Trophoblast cell (in vitro differentiated cells and primary cell): ENCODE measurements around the gene CCDC112.

Experiments
- DNase-seq, 2 donors: peaks; one replicate each; pipeline ENCODE4 v3.0.0-alpha.2; 2016
- H2AFZ ChIP-seq: 2 replicates; pipeline ENCODE4 v1.6.1; 2013; ENCODE audit warnings: low read length, moderate library complexity, mild to moderate bottlenecking; ENCODE audit not compliant: insufficient read depth, poor library complexity
- H2AK5ac ChIP-seq: 2 replicates; pipeline ENCODE4 v1.6.1; 2013; ENCODE audit warnings: mild to moderate bottlenecking, low read length
- H2BK120ac ChIP-seq: 2 replicates; pipeline ENCODE4 v1.6.1; 2013; ENCODE audit warnings: low read length, mild to moderate bottlenecking, moderate library complexity; ENCODE audit not compliant: insufficient read depth, poor library complexity
- H2BK12ac ChIP-seq: 2 replicates; pipeline ENCODE4 v1.6.1; 2013; ENCODE audit warnings: mild to moderate bottlenecking, low read length, moderate library complexity
- H2BK5ac ChIP-seq: 2 replicates; pipeline ENCODE4 v1.6.1; 2013; ENCODE audit warnings: low read length, low read depth, moderate library complexity, mild to moderate bottlenecking; ENCODE audit not compliant: poor library complexity
- H3K14ac ChIP-seq: 2 replicates; pipeline ENCODE4 v1.6.1; 2013; ENCODE audit warnings: mild to moderate bottlenecking, low read length
- H3K18ac ChIP-seq: 2 replicates; pipeline ENCODE4 v1.6.1; 2013; ENCODE audit warnings: mild to moderate bottlenecking, low read length
- H3K23ac ChIP-seq: 2 replicates; pipeline ENCODE4 v1.6.1; 2013; ENCODE audit warnings: low read length
- H3K27ac ChIP-seq: 2 replicates; pipeline ENCODE4 v1.5.1; 2013; ENCODE audit warnings: low read depth, mild to moderate bottlenecking, inconsistent platforms, low read length, moderate library complexity
- H3K27me3 ChIP-seq: 2 replicates; pipeline ENCODE4 v1.6.1; 2013; ENCODE audit warnings: inconsistent platforms, mild to moderate bottlenecking, low read length, moderate library complexity; ENCODE audit not compliant: insufficient read depth
- H3K36me3 ChIP-seq, 2 experiments: 1 replicate in 1 of 2; 2 replicates in 1 of 2; pipeline ENCODE4 v1.6.1; 2013; ENCODE audit warnings: low read length in 2 of 2, mild to moderate bottlenecking in 2 of 2, moderate library complexity in 1 of 2; ENCODE audit not compliant: insufficient read depth in 2 of 2, control insufficient read depth in 1 of 2
- H3K4ac ChIP-seq: 2 replicates; pipeline ENCODE4 v1.6.1; 2013; ENCODE audit warnings: low read depth, mild to moderate bottlenecking, low read length, moderate library complexity
- H3K4me1 ChIP-seq, 2 experiments: 1 replicate in 1 of 2; 2 replicates in 1 of 2; pipeline ENCODE4 v1.6.1; 2013; ENCODE audit warnings: low read length in 2 of 2, mild to moderate bottlenecking in 2 of 2, moderate library complexity in 1 of 2; ENCODE audit not compliant: insufficient read depth in 2 of 2, control insufficient read depth in 1 of 2
- H3K4me2 ChIP-seq: 2 replicates; pipeline ENCODE4 v1.6.1; 2013; ENCODE audit warnings: inconsistent platforms, mild to moderate bottlenecking, low read length, moderate library complexity
- H3K4me3 ChIP-seq: 2 replicates; pipeline ENCODE4 v1.5.1; 2013; ENCODE audit warnings: mild to moderate bottlenecking, low read depth, low read length, inconsistent platforms
- H3K79me1 ChIP-seq: one replicate; pipeline ENCODE4 v1.6.1; 2013; ENCODE audit warnings: low read length
- H3K79me2 ChIP-seq: 2 replicates; pipeline ENCODE4 v1.6.1; 2013; ENCODE audit warnings: low read length, mild to moderate bottlenecking; ENCODE audit not compliant: control insufficient read depth, insufficient read depth, poor library complexity
- H3K9ac ChIP-seq: 2 replicates; pipeline ENCODE4 v1.6.1; 2013; ENCODE audit warnings: mild to moderate bottlenecking, low read length
- H3K9me3 ChIP-seq: 2 replicates; pipeline ENCODE4 v1.6.1; 2013; ENCODE audit warnings: low read depth, mild to moderate bottlenecking, control low read depth, inconsistent platforms, low read length; ENCODE audit not compliant: insufficient read depth
- H4K12ac ChIP-seq: 2 replicates; pipeline ENCODE4 v1.6.1; 2013; ENCODE audit warnings: low read depth, mild to moderate bottlenecking, low read length, moderate library complexity
- H4K8ac ChIP-seq: 2 replicates; pipeline ENCODE4 v1.6.1; 2013; ENCODE audit warnings: low read depth, mild to moderate bottlenecking, low read length, moderate library complexity
- H4K91ac ChIP-seq: one replicate; pipeline ENCODE4 v1.6.1; 2013; ENCODE audit warnings: low read depth, mild to moderate bottlenecking, low read length, moderate library complexity
- WGBS: extraction: QIAGEN DNeasy Blood & Tissue Kit; methylation state at CpG from one replicate; pipeline ENCODE4 v1.1.7; 2013; ENCODE audit warnings: missing lambda C conversion rate; ENCODE audit not compliant: insufficient read length, insufficient coverage; ENCODE audit errors: extremely low coverage; 5-methylcytosine and 5-hydroxymethylcytosine counted together

CCDC112 gene

GRCh38 chr5:115291397-115291796 is 5.1 kb downstream of the CCDC112 start:
- H3K14ac ChIP-seq: no peak overlapping the region
- no peaks in the 10 kb centered on the region for H3K79me2 ChIP-seq
- H2BK5ac ChIP-seq: no peak overlapping the region
- no peak overlapping the region for H3K4me2 ChIP-seq
- no peaks in the 10 kb centered on the region for H3K36me3 ChIP-seq
- no peak overlapping the region for H4K91ac ChIP-seq
- no peaks in the 10 kb centered on the region for H3K79me1 ChIP-seq
- no peak overlapping the region for H3K18ac ChIP-seq
- H3K4ac ChIP-seq: no peak overlapping the region
- no peak for DNase-seq
- no peak overlapping the region for H2AK5ac ChIP-seq
- H4K12ac ChIP-seq: no peak overlapping the region
- H3K4me3 ChIP-seq: no peak overlapping the region
- H3K27ac ChIP-seq: no peak overlapping the region
- H2BK120ac ChIP-seq: no peak overlapping the region
- H3K23ac ChIP-seq: no peak overlapping the region
- H3K9me3 ChIP-seq: no peaks in the 10 kb centered on the region
- peaks cover 4% of the 10 kb centered on the region in 2 experiments for H3K4me1 ChIP-seq
- no peak overlapping the region for H2BK12ac ChIP-seq
- H4K8ac ChIP-seq: no peak overlapping the region
- no peak overlapping the region for H2AFZ ChIP-seq
- H3K9ac ChIP-seq: no peak overlapping the region
- H3K27me3 ChIP-seq: no peaks in the 10 kb centered on the region

- H3K18ac ChIP-seq: no peak overlapping the region
- no peaks in the 10 kb centered on the region for H3K79me1 ChIP-seq
- no peak overlapping the region for H3K9ac ChIP-seq
- H3K4ac ChIP-seq: no peak overlapping the region
- H3K14ac ChIP-seq: no peak overlapping the region
- no peak overlapping the region for H3K4me2 ChIP-seq
- no peak overlapping the region for H2AFZ ChIP-seq
- no peaks in the 10 kb centered on the region for H3K36me3 ChIP-seq
- no peak overlapping the region for H2BK120ac ChIP-seq
- H3K79me2 ChIP-seq: no peaks in the 10 kb centered on the region
- H2AK5ac ChIP-seq: no peak overlapping the region
- H2BK5ac ChIP-seq: no peak overlapping the region
- no peaks in the 10 kb centered on the region for H3K27me3 ChIP-seq
- H4K12ac ChIP-seq: no peak overlapping the region
- no peaks in the 10 kb centered on the region for H3K4me1 ChIP-seq
- H3K9me3 ChIP-seq: no peaks in the 10 kb centered on the region
- H4K8ac ChIP-seq: no peak overlapping the region
- no peak overlapping the region for H4K91ac ChIP-seq
- WGBS: no CpG with 5 or more reads among the region's 4 CpGs
- H3K4me3 ChIP-seq: peak overlapping the region; percentile 25
- DNase-seq: no peak
- no peak overlapping the region for H3K23ac ChIP-seq
- H3K27ac ChIP-seq: no peak overlapping the region
- H2BK12ac ChIP-seq: no peak overlapping the region
Observed at GRCh38 chr5:115289104-115289503, 7.3 kb downstream of the CCDC112 start.

DNA sequence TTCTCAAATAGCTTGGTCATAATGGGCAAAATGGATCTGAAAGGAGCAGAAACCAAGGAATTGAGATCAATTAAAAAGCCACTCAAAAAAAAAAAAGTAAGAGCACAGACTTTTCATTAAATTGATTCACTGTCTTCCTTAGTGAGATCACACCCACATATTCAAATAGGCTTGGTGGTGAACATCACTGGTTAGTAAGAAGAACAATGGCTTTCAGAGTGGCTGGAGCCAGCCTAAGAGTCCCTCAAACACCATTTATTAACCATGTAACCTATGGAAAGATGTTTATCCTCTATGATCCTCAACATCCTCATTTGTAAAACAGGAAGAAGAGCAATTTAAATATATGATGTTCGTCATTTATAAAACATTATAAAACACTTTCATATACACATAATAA is 12.4 kb downstream of the CCDC112 start:
- no peak overlapping the region for H3K27ac ChIP-seq
- H4K8ac ChIP-seq: no peak overlapping the region
- no peak overlapping the region for H2AK5ac ChIP-seq
- WGBS: no CpG with 5 or more reads among the region's 1 CpG
- H3K4ac ChIP-seq: no peak overlapping the region
- H2BK12ac ChIP-seq: no peak overlapping the region
- H3K9ac ChIP-seq: no peak overlapping the region
- no peaks in the 10 kb centered on the region for H3K9me3 ChIP-seq
- H3K4me2 ChIP-seq: no peak overlapping the region
- no peak overlapping the region for H2AFZ ChIP-seq
- H2BK120ac ChIP-seq: no peak overlapping the region
- H3K14ac ChIP-seq: no peak overlapping the region
- H3K23ac ChIP-seq: no peak overlapping the region
- H3K27me3 ChIP-seq: no peaks in the 10 kb centered on the region
- no peaks in the 10 kb centered on the region for H3K79me2 ChIP-seq
- H3K18ac ChIP-seq: no peak overlapping the region
- no peak overlapping the region for H4K91ac ChIP-seq
- no peak for DNase-seq
- no peaks in the 10 kb centered on the region for H3K4me1 ChIP-seq
- H3K79me1 ChIP-seq: no peaks in the 10 kb centered on the region
- no peak overlapping the region for H2BK5ac ChIP-seq
- H3K4me3 ChIP-seq: no peak overlapping the region
- H3K36me3 ChIP-seq: no peaks in the 10 kb centered on the region
- H4K12ac ChIP-seq: no peak overlapping the region

DNA sequence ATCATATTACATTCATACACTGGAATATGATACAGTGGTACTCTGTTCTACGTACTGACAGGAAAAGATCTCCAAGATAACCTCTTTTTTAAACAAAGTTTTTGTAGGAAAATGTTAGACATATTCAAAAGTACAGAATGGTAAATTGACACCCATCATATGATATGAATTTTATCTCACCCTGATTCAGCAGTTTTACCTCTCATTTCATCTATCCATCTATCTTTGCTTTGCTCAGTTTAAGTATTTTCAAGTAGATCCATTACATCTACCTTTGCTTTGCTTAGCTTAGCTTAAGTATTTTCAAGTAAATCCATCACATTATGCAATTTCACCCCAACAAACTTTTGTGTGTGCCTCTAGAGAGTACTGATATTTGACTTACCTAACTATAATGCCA is 14.3 kb downstream of the CCDC112 start:
- H2BK5ac ChIP-seq: no peak overlapping the region

More for the DNA sequence above, 14.3 kb downstream of the CCDC112 start:
- no peaks in the 10 kb centered on the region for H3K79me1 ChIP-seq
- DNase-seq: no peak
- H2AFZ ChIP-seq: no peak overlapping the region
- H3K4me3 ChIP-seq: no peak overlapping the region
- H3K9me3 ChIP-seq: no peaks in the 10 kb centered on the region
- no peak overlapping the region for H3K14ac ChIP-seq
- no peak overlapping the region for H2BK120ac ChIP-seq
- H3K27me3 ChIP-seq: no peaks in the 10 kb centered on the region
- no peak overlapping the region for H3K27ac ChIP-seq
- no peak overlapping the region for H3K18ac ChIP-seq
- no peak overlapping the region for H2BK12ac ChIP-seq
- no peak overlapping the region for H4K91ac ChIP-seq
- no peak overlapping the region for H3K9ac ChIP-seq
- no peak overlapping the region for H4K8ac ChIP-seq
- H4K12ac ChIP-seq: no peak overlapping the region
- H3K4me2 ChIP-seq: no peak overlapping the region
- no peaks in the 10 kb centered on the region for H3K36me3 ChIP-seq
- no peaks in the 10 kb centered on the region for H3K79me2 ChIP-seq
- no CpG with 5 or more reads among the region's 1 CpG for WGBS
- H3K4ac ChIP-seq: no peak overlapping the region
- H3K23ac ChIP-seq: no peak overlapping the region
- H2AK5ac ChIP-seq: no peak overlapping the region
- no peaks in the 10 kb centered on the region for H3K4me1 ChIP-seq
